Spleen (tissue), 11 donors: ENCODE results near the gene KLF15. TPM values are rescaled to one million over a fixed set of nuclear protein-coding genes. Genes with fewer than 3 reads are reported as not detected.
A peak's percentile ranks its signal among the peaks of the same experiment; 100 is the strongest.

Experiments
- DNase-seq: peaks from one replicate; pipeline ENCODE4 v3.0.0-alpha.2; 2020
- H3K27ac ChIP-seq, 8 donors: fragments of 200-600 bp; sonication (generic) in 7 of 8; 1 replicate in 4 of 8; 2 replicates in 4 of 8; pipeline versions ENCODE4 v1.5.0 to v1.8.0; 2016 to 2021; ENCODE audit warnings: inconsistent platforms in 4 of 8, mild to moderate bottlenecking in 4 of 8, moderate library complexity in 1 of 8
- H3K27me3 ChIP-seq, 7 donors: fragments of 200-600 bp; sonication (generic) in 6 of 7; replicated peaks in 1 of 7; 1 replicate in 4 of 7; 2 replicates in 3 of 7; pipeline versions ENCODE4 v1.5.0 to v1.8.0; 2016 to 2021; ENCODE audit warnings: inconsistent platforms in 3 of 7, mild to moderate bottlenecking in 1 of 7
- H3K36me3 ChIP-seq, 6 donors: fragments of 200-600 bp; sonication (generic) in 5 of 6; 1 replicate in 4 of 6; 2 replicates in 2 of 6; pipeline versions ENCODE4 v1.5.0 to v1.8.0; 2016 to 2021; ENCODE audit warnings: inconsistent platforms in 2 of 6
- H3K4me1 ChIP-seq, 6 donors: fragments of 200-600 bp; sonication (generic) in 5 of 6; 1 replicate in 3 of 6; 2 replicates in 3 of 6; pipeline versions ENCODE4 v1.5.0 to v1.8.0; 2016 to 2021; ENCODE audit warnings: inconsistent platforms in 3 of 6
- H3K4me3 ChIP-seq, 8 donors: fragments of 200-600 bp; sonication (generic) in 7 of 8; 1 replicate in 4 of 8; 2 replicates in 4 of 8; pipeline versions ENCODE4 v1.5.0 to v1.8.0; 2016 to 2021; ENCODE audit warnings: inconsistent platforms in 4 of 8, mild to moderate bottlenecking in 4 of 8, moderate library complexity in 2 of 8
- H3K9me3 ChIP-seq, 8 donors: fragments of 200-600 bp; sonication (generic) in 7 of 8; 1 replicate in 4 of 8; 2 replicates in 4 of 8; pipeline versions ENCODE4 v1.5.0 to v1.8.0; 2016 to 2021; ENCODE audit warnings: inconsistent platforms in 4 of 8
- POLR2A ChIP-seq, 3 donors: fragments of 450-650 bp; IDR thresholded peaks; one replicate each; pipeline ENCODE4 v1.5.1; 2017; ENCODE audit warnings: antibody characterized with exemption in 3 of 3, mild to moderate bottlenecking in 1 of 3
- POLR2AphosphoS5 ChIP-seq, 3 donors: sonication (generic); formaldehyde crosslinking; IDR thresholded peaks; one replicate each; pipeline ENCODE4 v1.5.1; 2017; ENCODE audit warnings: antibody characterized with exemption in 3 of 3
- WGBS, 5 donors: extraction: QIAGEN DNeasy Blood & Tissue Kit in 3 of 5; methylation state at CpG; one replicate each; pipeline versions ENCODE4 v1.1.5 to v1.1.7; 2013 to 2018; 5-methylcytosine and 5-hydroxymethylcytosine counted together
- intact Hi-C: fragments of 100-400 bp; cut with DNase I; formaldehyde crosslinking; loops from one replicate; pipeline ENCODE4 v1.15.0; 2023; ENCODE audit warnings: low total_unique reads
- polyA plus RNA-seq, 3 donors: library from polyadenylated mRNA; stranded (reverse); fragments of 200-250 nt; gene quantifications; one replicate each; pipeline ENCODE4 v1.2.1, GENCODE V29; 2013
- total RNA-seq, 7 donors: library from RNA; depleted of rRNA in 3 of 7; stranded (reverse); fragments of >200 nt in 3 of 7; fragmentation: NEBNext Ultra II Directional in 4 of 7; extraction: Animal tissue kit (Norgen Biotek cat#: 25700) in 4 of 7; gene quantifications; one replicate each; pipeline versions ENCODE4 v1.1.0 to v1.2.1, GENCODE V29; 2016 to 2021
- TF ChIP-seq, protein P1 (sequence below), 11 experiments: fragments of 200-600 bp in 7 of 11; fragments of 450-650 bp in 4 of 11; sonication (generic) in 4 of 11; IDR thresholded peaks in 8 of 11; conservative IDR thresholded peaks in 3 of 11; 1 replicate in 7 of 11; 2 replicates in 4 of 11; pipeline versions ENCODE4 v1.4.0 to v1.8.0; 2016 to 2021; ENCODE audit warnings: antibody characterized with exemption in 11 of 11, inconsistent platforms in 4 of 11, mild to moderate bottlenecking in 1 of 11
- donor health status: healthy with polysubstance abuse.
- donor health status: DM: no; HTN: no; CAD: no; lungs with moderate emphysema.
- donor health status: DM: no; HTN: no; CAD: no.
- donor health status: Bipolar disorder and iron deficiency.
- donor health status: healthy.
- donor health status: DM: no; HTN: no; CAD: no.
- donor health status: DM: yes; HTN: yes; CAD: no.

KLF15 gene
- total and polyA plus RNA-seq, 10 donors, result 0.57 to 9.5 (median 3.3) TPM

DNA sequence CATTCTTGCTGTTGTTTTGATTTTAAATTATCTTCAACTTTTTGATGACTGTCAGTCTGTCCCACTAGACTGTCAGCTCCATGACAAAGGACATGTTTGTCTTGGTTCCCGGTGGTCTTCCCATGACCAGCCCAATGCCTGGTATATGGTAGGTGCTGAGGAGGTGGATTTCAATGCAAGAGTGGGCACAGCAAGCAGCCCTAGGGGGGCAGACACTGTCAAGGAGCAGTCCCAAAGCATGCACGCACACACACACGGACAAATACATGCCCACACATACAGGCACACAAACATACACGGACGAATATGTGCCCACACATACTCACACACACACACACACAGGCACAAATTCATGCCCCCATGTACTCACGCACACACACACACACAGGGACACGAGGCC lies 12.0 kb downstream of the KLF15 start:
- intact Hi-C loops, result no loop called here
- Histone ChIP-seq H3K36me3 (no peaks in the 10 kb centered on the region), H3K27me3 (peaks cover 0 to 4% (median 0%) of the 10 kb centered on the region in 7 donors), H3K4me3 (no peak overlapping the region), H3K27ac (no peak overlapping the region), H3K4me1 (no peaks in the 10 kb centered on the region), H3K9me3 (no peaks in the 10 kb centered on the region)
- peak; percentile 29 for DNase-seq
- TF ChIP-seq POLR2AphosphoS5 (IDR thresholded peaks at IDR 0.05) (no peak), POLR2A (IDR thresholded peaks at IDR 0.05) (no peak)
- TF ChIP-seq, protein P1, sequence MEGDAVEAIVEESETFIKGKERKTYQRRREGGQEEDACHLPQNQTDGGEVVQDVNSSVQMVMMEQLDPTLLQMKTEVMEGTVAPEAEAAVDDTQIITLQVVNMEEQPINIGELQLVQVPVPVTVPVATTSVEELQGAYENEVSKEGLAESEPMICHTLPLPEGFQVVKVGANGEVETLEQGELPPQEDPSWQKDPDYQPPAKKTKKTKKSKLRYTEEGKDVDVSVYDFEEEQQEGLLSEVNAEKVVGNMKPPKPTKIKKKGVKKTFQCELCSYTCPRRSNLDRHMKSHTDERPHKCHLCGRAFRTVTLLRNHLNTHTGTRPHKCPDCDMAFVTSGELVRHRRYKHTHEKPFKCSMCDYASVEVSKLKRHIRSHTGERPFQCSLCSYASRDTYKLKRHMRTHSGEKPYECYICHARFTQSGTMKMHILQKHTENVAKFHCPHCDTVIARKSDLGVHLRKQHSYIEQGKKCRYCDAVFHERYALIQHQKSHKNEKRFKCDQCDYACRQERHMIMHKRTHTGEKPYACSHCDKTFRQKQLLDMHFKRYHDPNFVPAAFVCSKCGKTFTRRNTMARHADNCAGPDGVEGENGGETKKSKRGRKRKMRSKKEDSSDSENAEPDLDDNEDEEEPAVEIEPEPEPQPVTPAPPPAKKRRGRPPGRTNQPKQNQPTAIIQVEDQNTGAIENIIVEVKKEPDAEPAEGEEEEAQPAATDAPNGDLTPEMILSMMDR (IDR thresholded peaks at IDR 0.05 in 8 of 11, conservative IDR thresholded peaks at IDR 0.05 in 3 of 11), result no peak
- 75 to 96% (median 89%) methylated on average over 5 to 7 of the region's 7 CpGs for WGBS, 5 donors

DNA sequence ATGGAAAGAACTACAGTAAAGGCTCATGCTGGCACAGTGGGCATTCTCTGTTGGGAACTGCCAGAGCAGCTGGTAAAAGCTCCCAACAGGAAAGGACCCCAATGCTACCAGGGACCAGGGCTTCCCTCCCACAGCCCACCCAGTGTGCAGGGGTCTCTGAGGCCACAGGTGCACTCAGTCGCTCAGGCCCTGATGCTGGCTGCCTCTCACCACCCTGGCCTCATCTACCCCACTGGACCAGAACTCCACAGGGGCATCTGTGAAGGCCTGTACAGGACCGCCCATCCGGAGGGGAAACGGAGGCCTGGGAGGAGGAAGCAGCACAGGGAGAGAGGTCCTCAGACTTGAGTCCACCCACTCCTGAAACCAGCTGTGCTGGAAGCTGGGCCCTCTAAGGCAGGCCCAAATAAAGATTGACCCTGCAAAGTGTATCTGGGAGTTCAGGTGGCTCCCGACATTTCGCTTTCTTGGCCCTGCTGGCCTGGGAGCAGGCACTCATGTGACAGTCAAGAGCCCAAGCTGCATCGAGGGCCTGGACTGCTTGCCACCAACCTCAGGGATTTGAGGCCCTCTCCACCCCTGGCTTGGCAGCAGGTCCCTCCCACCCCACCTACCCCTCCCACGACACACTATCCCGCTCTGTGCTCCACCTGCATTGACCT lies 12.7 kb downstream of the KLF15 start:
- intact Hi-C loops, result no loop called here
- Histone ChIP-seq H3K4me3 (no peak overlapping the region), H3K9me3 (no peaks in the 10 kb centered on the region), H3K27me3 (peaks cover 0 to 7% (median 0%) of the 10 kb centered on the region in 7 donors), H3K36me3 (no peaks in the 10 kb centered on the region), H3K4me1 (no peaks in the 10 kb centered on the region), H3K27ac (no peak overlapping the region)
- peak; percentile 52 for DNase-seq
- TF ChIP-seq POLR2A (IDR thresholded peaks at IDR 0.05), result no peak
- TF ChIP-seq POLR2AphosphoS5 (IDR thresholded peaks at IDR 0.05), result no peak
- TF ChIP-seq, protein P1 (IDR thresholded peaks at IDR 0.05 in 8 of 11, conservative IDR thresholded peaks at IDR 0.05 in 3 of 11), result no peak
- WGBS, 5 donors, result 87 to 93% (median 91%) methylated on average over 9 of the region's 9 CpGs

DNA sequence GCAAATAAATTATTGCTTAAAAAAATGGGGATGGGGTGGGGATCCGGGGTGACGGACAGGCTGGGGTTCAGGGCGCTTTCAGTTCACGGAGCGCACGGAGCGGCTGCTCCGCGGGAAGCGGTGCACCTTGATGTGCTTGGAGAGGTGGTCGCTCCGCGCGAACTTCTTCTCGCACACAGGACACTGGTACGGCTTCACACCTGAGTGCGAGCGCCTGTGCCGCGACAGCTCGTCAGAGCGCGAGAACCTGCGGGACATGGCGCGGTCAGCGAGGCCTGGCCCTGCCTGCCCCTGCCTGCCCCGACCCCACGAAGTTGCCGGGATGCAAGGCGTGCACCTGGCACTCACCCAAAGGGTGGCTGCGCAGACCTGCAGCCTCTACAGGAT lies 13.6 kb downstream of the KLF15 start:
- intact Hi-C loops, result no loop called here
- Histone ChIP-seq H3K4me3 (no peak overlapping the region), H3K27ac (no peak overlapping the region), H3K9me3 (no peaks in the 10 kb centered on the region), H3K27me3 (peaks cover 0 to 16% (median 0%) of the 10 kb centered on the region in 7 donors), H3K36me3 (no peaks in the 10 kb centered on the region), H3K4me1 (no peaks in the 10 kb centered on the region)
- WGBS, 5 donors, result 90 to 96% (median 91%) methylated on average over 32 of the region's 32 CpGs
- TF ChIP-seq, protein P1 (IDR thresholded peaks at IDR 0.05 in 8 of 11, conservative IDR thresholded peaks at IDR 0.05 in 3 of 11), result no peak
- no peak for TF ChIP-seq POLR2AphosphoS5 (IDR thresholded peaks at IDR 0.05)
- TF ChIP-seq POLR2A (IDR thresholded peaks at IDR 0.05), result no peak
- DNase-seq, result peak; percentile 65

DNA sequence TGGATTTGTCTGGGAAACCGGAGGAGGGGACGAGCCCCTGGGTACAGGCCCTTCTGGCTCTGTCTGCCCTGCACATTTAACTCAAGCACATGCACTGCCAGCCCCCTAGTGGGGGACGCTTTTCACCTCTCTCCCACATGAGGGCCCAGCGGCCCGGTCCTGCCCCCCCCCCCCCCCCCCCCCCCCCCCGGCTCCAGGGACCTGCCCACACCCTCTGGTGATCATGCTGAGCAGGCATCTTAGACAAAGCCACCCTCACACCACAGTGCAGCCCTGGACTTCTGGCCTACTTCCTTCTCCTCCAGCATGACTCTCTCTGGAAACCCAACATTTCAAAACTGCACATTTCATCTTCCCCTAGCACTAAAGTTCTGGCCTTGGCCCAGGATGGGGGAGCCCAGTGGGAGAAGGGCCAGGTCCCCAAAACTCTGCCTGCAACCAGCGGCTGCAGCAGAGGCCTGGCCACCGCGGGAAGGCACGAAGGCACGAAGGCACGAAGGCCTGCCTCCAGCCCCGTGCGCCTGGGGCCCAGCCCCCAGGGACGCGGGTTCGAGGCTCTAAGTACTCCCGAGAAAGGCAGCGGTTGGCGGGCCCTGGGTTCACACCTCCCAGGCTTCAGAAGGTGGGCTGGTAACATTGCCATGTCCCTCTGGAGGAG lies 14.1 kb downstream of the KLF15 start:
- WGBS, 5 donors, result 76 to 83% (median 79%) methylated on average over 13 to 19 of the region's 20 CpGs
- Histone ChIP-seq H3K36me3 (no peaks in the 10 kb centered on the region), H3K9me3 (no peaks in the 10 kb centered on the region), H3K4me1 (no peaks in the 10 kb centered on the region), H3K27me3 (peaks cover 0 to 20% (median 0%) of the 10 kb centered on the region in 7 donors), H3K4me3 (no peak overlapping the region), H3K27ac (no peak overlapping the region)
- peak; percentile 67 for DNase-seq
- TF ChIP-seq, protein P1 (IDR thresholded peaks at IDR 0.05 in 8 of 11, conservative IDR thresholded peaks at IDR 0.05 in 3 of 11), result no peak
- TF ChIP-seq POLR2A (IDR thresholded peaks at IDR 0.05) (no peak), POLR2AphosphoS5 (IDR thresholded peaks at IDR 0.05) (no peak)
- intact Hi-C loops, result no loop called here
